MCF 10A (cell line): ENCODE measurements around the gene KIF1A. TPM values are rescaled to one million over a fixed set of nuclear protein-coding genes. Genes with fewer than 3 reads are reported as not detected.

Experiments used
- BruUV-seq: library from RNA; stranded (reverse); fragments of 400-500 nt; replicated peaks from 2 replicates; lab custom pipeline; 2021; lab: Mats Ljungman, UMichigan
- CTCF ChIA-PET: fragments of 300-600 bp; sonication (Branson Sonifier 250); formaldehyde crosslinking; extraction: SDS; loops from one replicate; lab custom pipeline; 2021; ENCODE audit warnings: antibody characterized with exemption, inconsistent platforms; lab: Yijun Ruan, JAX
- POLR2A ChIA-PET: fragments of 300-600, 350-650 bp; sonication (Branson Sonifier 250); formaldehyde crosslinking; extraction: SDS; loops from one replicate; lab custom pipeline; 2020; ENCODE audit warnings: antibody characterized with exemption, inconsistent platforms; lab: Yijun Ruan, JAX
- DNase-seq: peaks from one replicate; pipeline ENCODE4 v3.0.0-alpha.2; 2018; ENCODE audit not compliant: unreplicated experiment
- H3K27ac Mint-ChIP-seq: one replicate; pipeline ENCODE4 v1.8.0; 2022; ENCODE audit warnings: mild to moderate bottlenecking, low read depth, mixed read lengths; ENCODE audit not compliant: unreplicated experiment
- H3K27me3 Mint-ChIP-seq: one replicate; pipeline ENCODE4 v1.8.0; 2022; ENCODE audit warnings: mixed read lengths; ENCODE audit not compliant: insufficient read depth, unreplicated experiment
- H3K36me3 Mint-ChIP-seq: one replicate; pipeline ENCODE4 v1.8.0; 2022; ENCODE audit warnings: mild to moderate bottlenecking, moderate library complexity, mixed read lengths; ENCODE audit not compliant: insufficient read depth, unreplicated experiment
- H3K4me1 Mint-ChIP-seq: one replicate; pipeline ENCODE4 v1.8.0; 2022; ENCODE audit warnings: mixed read lengths; ENCODE audit not compliant: insufficient read depth, unreplicated experiment
- H3K4me3 Mint-ChIP-seq: one replicate; pipeline ENCODE4 v1.8.0; 2022; ENCODE audit warnings: mild to moderate bottlenecking, moderate library complexity, mixed read lengths; ENCODE audit not compliant: unreplicated experiment
- H3K9me3 Mint-ChIP-seq: one replicate; pipeline ENCODE4 v1.8.0; 2022; ENCODE audit warnings: mixed read lengths; ENCODE audit not compliant: unreplicated experiment
- CTCF ChIP-seq: fragments of 200-600 bp; IDR thresholded peaks from one replicate; pipeline ENCODE4 v1.8.0; 2022; ENCODE audit warnings: antibody characterized with exemption, mild to moderate bottlenecking; ENCODE audit not compliant: unreplicated experiment
- intact Hi-C: fragments of 100-400 bp; cut with micrococcal nuclease; formaldehyde crosslinking; loops from 2 replicates; pipeline ENCODE4 v1.14.1; 2022
- total RNA-seq: library from RNA; stranded (reverse); gene quantifications from 2 replicates; pipeline ENCODE4 v1.2.3, GENCODE V29; 2022

KIF1A gene
- total RNA-seq, 1 experiment from 2014 or later = not detected

GRCh38 chr2:240745456-240745855 is 74.6 kb downstream of the KIF1A start:
- no peak for TF ChIP-seq CTCF
- CTCF ChIA-PET = no interaction called here

GRCh38 chr2:240742602-240743095 is 77.4 kb downstream of the KIF1A start:
- H3K4me1 Mint-ChIP-seq = no peaks in the 10 kb centered on the region
- no peak for DNase-seq
- H3K27ac Mint-ChIP-seq = no peak overlapping the region
- POLR2A ChIA-PET = no interaction called here
- BruUV-seq = no TSS peak
- no peaks in the 10 kb centered on the region for H3K9me3 Mint-ChIP-seq
- CTCF ChIA-PET = interaction anchor here (0.5 to 0.6 kb wide), 3 partner anchors 12 to 891 kb away, joined by 3 read pairs; no protein-coding TSS in a partner anchor
- no peak for TF ChIP-seq CTCF
- H3K36me3 Mint-ChIP-seq = no peaks in the 10 kb centered on the region
- H3K4me3 Mint-ChIP-seq = no peak overlapping the region
- H3K27me3 Mint-ChIP-seq = peaks cover 10% of the 10 kb centered on the region
- intact Hi-C loops = no loop called here

More at GRCh38 chr2:240745456-240745855, 74.6 kb downstream of the KIF1A start:
- intact Hi-C loops = no loop called here
- Mint-ChIP-seq H3K4me3 (no peak overlapping the region), H3K9me3 (no peaks in the 10 kb centered on the region), H3K27me3 (peaks cover 10% of the 10 kb centered on the region), H3K4me1 (no peaks in the 10 kb centered on the region), H3K27ac (no peak overlapping the region), H3K36me3 (no peaks in the 10 kb centered on the region)
- no peak for DNase-seq
- no TSS peak for BruUV-seq
- POLR2A ChIA-PET = interaction anchor here (0.6 kb wide), 1 partner anchor 1001 kb away, joined by 4 read pairs; no protein-coding TSS in a partner anchor

- Mint-ChIP-seq H3K27me3 (peaks cover 10% of the 10 kb centered on the region), H3K9me3 (no peaks in the 10 kb centered on the region), H3K4me3 (no peak overlapping the region), H3K36me3 (no peaks in the 10 kb centered on the region), H3K4me1 (no peaks in the 10 kb centered on the region), H3K27ac (no peak overlapping the region)
- POLR2A ChIA-PET = no interaction called here
- CTCF ChIA-PET = interaction anchor here (0.6 kb wide), 1 partner anchor 53 kb away, joined by 3 read pairs; no protein-coding TSS in a partner anchor
- no peak for DNase-seq
- intact Hi-C loops = no loop called here
- no peak for TF ChIP-seq CTCF
- BruUV-seq = no TSS peak
Measured at GRCh38 chr2:240741091-240741490, 78.9 kb downstream of the KIF1A start.

GRCh38 chr2:240739797-240740196 is 80.2 kb downstream of the KIF1A start:
- Mint-ChIP-seq H3K36me3 (no peaks in the 10 kb centered on the region), H3K9me3 (no peaks in the 10 kb centered on the region), H3K27ac (no peak overlapping the region), H3K4me3 (no peak overlapping the region), H3K4me1 (no peaks in the 10 kb centered on the region), H3K27me3 (peaks cover 10% of the 10 kb centered on the region)
- TF ChIP-seq CTCF = no peak
- BruUV-seq = no TSS peak
- intact Hi-C loops = no loop called here
- DNase-seq = no peak
- CTCF ChIA-PET = no interaction called here
- POLR2A ChIA-PET = no interaction called here
